T-cell (primary cell): ENCODE results near the gene NRXN2. TPM values are rescaled to one million over a fixed set of nuclear protein-coding genes. Genes with fewer than 3 reads are reported as not detected.

Experiments used
- ATAC-seq, 4 experiments: fragments of 200-7000 bp in 3 of 4; fragments of 150-1000 bp in 1 of 4; cut with Tn5 transposase; replicated peaks in 1 of 4; 1 replicate in 3 of 4; 2 replicates in 1 of 4; pipeline ENCODE4 v1.10.0; 2021; ENCODE audit warnings: moderate library complexity in 3 of 4, mild to moderate bottlenecking in 2 of 4, moderate number of reproducible peaks in 1 of 4
- CTCF ChIA-PET, 2 donors: fragments of 300-600 bp; sonication (Branson Sonifier 250); formaldehyde crosslinking; loops; one replicate each; lab custom pipeline; 2022; ENCODE audit warnings: antibody characterized with exemption in 2 of 2; lab: Charles Lee
- POLR2A ChIA-PET, 2 donors: fragments of 300-600 bp; sonication (Branson Sonifier 250); formaldehyde crosslinking; loops; one replicate each; lab custom pipeline; 2022; ENCODE audit warnings: antibody characterized with exemption in 2 of 2; lab: Charles Lee
- DNase-seq, 35 experiments: peaks; one replicate each; pipeline versions ENCODE4 v3.0.0 to v3.0.0-alpha.2; 2013 to 2023
- H3K27ac ChIP-seq: one replicate; pipeline ENCODE4 v1.5.1; 2013; ENCODE audit warnings: low read length
- H3K27me3 ChIP-seq, 2 experiments: replicated peaks in 1 of 2; 1 replicate in 1 of 2; 2 replicates in 1 of 2; pipeline versions ENCODE4 v1.6.1 to v1.7.0; 2013; ENCODE audit warnings: low read length in 1 of 2, mixed read lengths in 1 of 2; ENCODE audit not compliant: control insufficient read depth in 2 of 2, insufficient read depth in 2 of 2; ENCODE audit errors: extremely low read depth in 1 of 2
- H3K36me3 ChIP-seq, 2 donors: 1 replicate in 1 of 2; 2 replicates in 1 of 2; pipeline versions ENCODE4 v1.6.1 to v1.7.0; 2013; ENCODE audit warnings: low read length in 1 of 2; ENCODE audit not compliant: control insufficient read depth in 2 of 2, insufficient read depth in 1 of 2; ENCODE audit errors: extremely low read depth in 1 of 2
- H3K4me1 ChIP-seq, 2 experiments: 1 replicate in 1 of 2; 2 replicates in 1 of 2; pipeline versions ENCODE4 v1.6.1 to v1.7.0; 2013; ENCODE audit warnings: low read length in 2 of 2, mixed read lengths in 1 of 2; ENCODE audit not compliant: insufficient read depth in 2 of 2, control insufficient read depth in 1 of 2; ENCODE audit errors: extremely low read depth in 1 of 2
- H3K4me3 ChIP-seq, 2 donors: 1 replicate in 1 of 2; 2 replicates in 1 of 2; pipeline versions ENCODE4 v1.5.1 to v1.7.0; 2013; ENCODE audit warnings: mild to moderate bottlenecking in 2 of 2, low read length in 1 of 2, moderate library complexity in 1 of 2; ENCODE audit not compliant: control insufficient read depth in 1 of 2; ENCODE audit errors: extremely low read depth in 1 of 2
- H3K9me3 ChIP-seq: 2 replicates; pipeline ENCODE4 v1.7.0; 2013
- H3K27ac Mint-ChIP-seq, 2 donors: one replicate each; pipeline ENCODE4 v1.8.0; 2020 to 2021; ENCODE audit warnings: mild to moderate bottlenecking in 2 of 2, mixed read lengths in 2 of 2
- H3K27me3 Mint-ChIP-seq, 2 donors: one replicate each; pipeline ENCODE4 v1.8.0; 2021 to 2022; ENCODE audit warnings: mixed read lengths in 2 of 2
- H3K36me3 Mint-ChIP-seq: one replicate; pipeline ENCODE4 v1.8.0; 2021; ENCODE audit warnings: mixed read lengths
- H3K4me1 Mint-ChIP-seq, 3 donors: one replicate each; pipeline ENCODE4 v1.8.0; 2020 to 2022; ENCODE audit warnings: mixed read lengths in 3 of 3, mild to moderate bottlenecking in 1 of 3
- H3K4me3 Mint-ChIP-seq, 3 donors: one replicate each; pipeline ENCODE4 v1.8.0; 2020 to 2022; ENCODE audit warnings: mild to moderate bottlenecking in 3 of 3, mixed read lengths in 3 of 3, moderate library complexity in 3 of 3
- H3K9me3 Mint-ChIP-seq, 3 donors: one replicate each; pipeline ENCODE4 v1.8.0; 2020 to 2022; ENCODE audit warnings: mixed read lengths in 3 of 3
- WGBS: methylation state at CpG from one replicate; pipeline ENCODE4 v1.1.5; 2013; ENCODE audit warnings: missing lambda C conversion rate; ENCODE audit not compliant: insufficient coverage; 5-methylcytosine and 5-hydroxymethylcytosine counted together
- total RNA-seq, 35 experiments: library from RNA in 6 of 35; stranded (reverse) in 6 of 35; fragments of 120-200 nt in 1 of 35; gene quantifications; one replicate each; pipeline versions ENCODE4 v1.2.1 to v1.2.4 and lab custom pipeline; 2013 to 2026

NRXN2 gene
- total RNA-seq, 5 donors from 2014 or later (not counting 1 experiment from before 2014, with no cell fraction given): 0.43 to 0.70 (median 0.47) TPM; not detected in 2

DNA sequence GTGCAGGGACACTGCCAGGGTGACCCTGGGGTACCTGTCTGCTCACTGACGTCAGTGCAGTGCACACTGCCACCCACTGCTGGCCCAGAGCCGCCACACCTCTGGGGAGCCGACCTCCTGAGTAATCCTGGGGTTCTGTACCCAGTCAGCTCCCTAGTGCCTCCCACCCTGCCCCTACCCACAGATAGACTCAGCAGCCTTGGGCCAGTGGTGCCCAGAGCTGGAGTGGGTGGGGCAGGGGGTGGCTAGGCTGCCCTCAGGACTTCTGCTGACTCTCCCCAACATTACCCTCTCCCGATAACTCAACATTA lies 5.8 kb downstream of the NRXN2 start:
- DNase-seq: no peak
- peaks cover 3 to 78% of the 10 kb centered on the region in 2 experiments for H3K27me3 ChIP-seq
- H3K36me3 ChIP-seq: no peaks in the 10 kb centered on the region
- ATAC-seq: no peak
- H3K36me3 Mint-ChIP-seq: no peaks in the 10 kb centered on the region
- H3K4me1 Mint-ChIP-seq: peaks cover 2 to 13% (median 11%) of the 10 kb centered on the region in 3 donors
- peaks cover 52 to 80% of the 10 kb centered on the region in 2 donors for H3K27me3 Mint-ChIP-seq
- no peaks in the 10 kb centered on the region for H3K9me3 ChIP-seq
- no peak overlapping the region for H3K4me3 ChIP-seq
- no peak overlapping the region for H3K27ac ChIP-seq
- WGBS: 100% methylated on average over 1 of the region's 4 CpGs
- H3K4me1 ChIP-seq: peaks cover 0 to 13% of the 10 kb centered on the region in 2 experiments
- ChIA-PET POLR2A (no interaction called here), CTCF (no interaction called here)
- H3K4me3 Mint-ChIP-seq: no peak overlapping the region
- no peak overlapping the region for H3K27ac Mint-ChIP-seq
- no peaks in the 10 kb centered on the region for H3K9me3 Mint-ChIP-seq

DNA sequence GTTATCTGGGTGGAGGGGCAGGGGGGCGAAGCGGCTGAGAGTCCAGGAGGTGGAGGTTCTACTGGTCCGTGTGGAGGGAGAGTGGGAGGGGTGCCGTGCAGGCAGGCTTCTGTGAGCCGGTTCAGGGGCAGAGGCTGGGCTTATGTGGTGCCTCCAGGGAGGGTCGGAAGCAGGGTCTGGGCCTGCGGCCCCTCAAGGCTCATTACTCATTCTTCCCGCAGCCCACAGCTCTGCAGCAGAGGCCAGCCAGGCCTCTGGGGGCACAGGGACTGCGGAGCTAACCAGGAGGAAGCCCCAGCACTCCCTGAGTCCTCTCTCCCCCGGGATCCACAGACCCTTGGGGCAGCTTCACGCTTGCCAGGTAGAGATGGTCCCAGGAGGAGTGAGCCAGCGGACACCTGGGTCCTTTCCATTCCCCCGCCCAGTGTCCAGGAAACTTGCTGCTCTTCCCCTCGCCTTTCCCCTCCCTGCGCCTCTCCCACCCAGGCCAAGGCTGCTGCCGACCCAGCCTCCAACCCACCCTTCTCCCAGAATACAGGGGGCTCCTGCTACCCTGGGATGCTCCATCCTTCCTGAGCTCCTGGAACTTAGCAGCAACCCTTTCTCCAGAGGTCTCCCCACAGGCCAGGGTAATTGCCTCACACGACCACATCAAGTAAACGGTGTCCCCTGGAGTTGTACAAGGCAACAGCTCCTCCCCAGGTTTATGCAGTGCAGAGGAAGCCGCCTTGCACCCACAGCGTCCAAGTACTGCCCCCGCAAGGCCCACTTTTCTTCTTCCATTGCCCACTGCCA lies 6.3 kb downstream of the NRXN2 start:
- Histone ChIP-seq H3K9me3 (no peaks in the 10 kb centered on the region), H3K36me3 (no peaks in the 10 kb centered on the region), H3K27me3 (peaks cover 3 to 78% of the 10 kb centered on the region in 2 experiments), H3K4me1 (peaks cover 0 to 18% of the 10 kb centered on the region in 2 experiments), H3K27ac (no peak overlapping the region), H3K4me3 (no peak overlapping the region)
- H3K36me3 Mint-ChIP-seq: no peaks in the 10 kb centered on the region
- H3K27me3 Mint-ChIP-seq: peaks cover 54 to 81% of the 10 kb centered on the region in 2 donors
- WGBS: 53% methylated on average over 21 of the region's 21 CpGs
- H3K4me1 Mint-ChIP-seq: peaks cover 8 to 19% (median 16%) of the 10 kb centered on the region in 3 donors
- POLR2A ChIA-PET: no interaction called here
- ATAC-seq (no peak), DNase-seq (no peak)
- CTCF ChIA-PET: interaction anchor here in 1 of 2 donors (1.4 kb wide), 1 partner anchor 12 kb away, joined by 3 read pairs; no protein-coding TSS in a partner anchor
- no peaks in the 10 kb centered on the region for H3K9me3 Mint-ChIP-seq
- H3K27ac Mint-ChIP-seq: no peak overlapping the region
- no peak overlapping the region for H3K4me3 Mint-ChIP-seq

DNA sequence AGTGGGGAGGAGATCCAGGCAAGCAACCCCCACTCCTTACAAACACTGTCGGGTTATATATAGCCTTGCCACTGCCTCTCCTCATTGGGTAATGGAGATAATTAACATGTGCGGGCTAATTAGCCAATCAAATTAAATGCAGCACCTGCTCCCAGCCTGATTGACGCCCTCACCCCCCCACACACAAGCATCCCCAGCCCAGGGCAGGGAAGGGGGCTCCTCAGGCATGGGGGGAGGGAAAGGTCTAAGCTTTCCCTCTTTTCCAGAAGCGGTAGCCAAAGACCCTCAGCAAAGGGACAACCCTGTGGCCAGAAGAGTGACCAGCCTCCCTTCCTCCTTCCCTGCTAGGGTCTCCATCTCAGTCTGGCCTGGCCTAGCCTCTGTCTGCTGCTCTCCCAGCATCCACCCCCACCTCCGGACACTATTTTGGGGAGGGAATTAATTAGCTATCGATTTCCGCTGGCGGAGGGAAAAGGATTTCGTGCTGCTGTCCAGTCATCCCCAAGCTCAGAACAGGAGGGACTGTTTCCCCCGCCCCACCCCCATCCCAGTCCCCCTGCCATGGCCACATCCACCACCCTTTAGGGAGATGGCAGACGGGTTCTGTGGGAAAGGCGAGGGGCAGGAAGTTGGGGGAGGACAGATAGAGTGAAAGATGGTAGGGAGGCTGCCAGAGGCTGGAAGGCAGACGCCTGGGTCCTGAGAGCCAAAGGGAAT lies 7.1 kb downstream of the NRXN2 start:
- Mint-ChIP-seq H3K4me3 (no peak overlapping the region), H3K27me3 (peaks cover 57 to 83% of the 10 kb centered on the region in 2 donors), H3K4me1 (peaks cover 10 to 23% (median 19%) of the 10 kb centered on the region in 3 donors), H3K9me3 (no peaks in the 10 kb centered on the region), H3K36me3 (no peaks in the 10 kb centered on the region), H3K27ac (no peak overlapping the region)
- ChIA-PET CTCF (interaction anchor here in 1 of 2 donors (1.4 kb wide), 1 partner anchor 11 kb away, joined by 3 read pairs; no protein-coding TSS in a partner anchor), POLR2A (no interaction called here)
- WGBS: 5% methylated on average over 2 of the region's 13 CpGs
- H3K27me3 ChIP-seq: peaks cover 3 to 78% of the 10 kb centered on the region in 2 experiments
- peaks cover 0 to 22% of the 10 kb centered on the region in 2 experiments for H3K4me1 ChIP-seq
- no peak overlapping the region for H3K27ac ChIP-seq
- no peak overlapping the region for H3K4me3 ChIP-seq
- DNase-seq (no peak), ATAC-seq (no peak)
- no peaks in the 10 kb centered on the region for H3K36me3 ChIP-seq
- H3K9me3 ChIP-seq: no peaks in the 10 kb centered on the region

DNA sequence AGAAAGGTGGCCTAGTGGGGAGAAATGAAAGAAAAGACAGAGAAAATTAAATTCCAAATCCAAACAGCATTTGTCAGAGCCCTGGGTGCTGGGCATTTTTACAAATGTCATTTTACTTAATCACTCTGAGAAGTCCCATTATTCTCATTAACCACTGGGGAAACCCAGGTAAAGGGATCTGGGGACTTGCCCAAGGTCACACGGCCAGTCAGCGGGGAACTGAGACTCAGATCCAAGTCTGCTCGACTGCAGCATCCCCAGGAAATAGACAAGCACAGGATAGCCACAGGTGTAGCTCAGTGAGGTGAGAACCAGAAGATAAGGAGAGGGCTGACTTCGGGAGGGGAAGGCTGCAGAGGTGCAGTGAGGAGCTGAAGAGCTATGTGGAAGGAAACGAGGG lies 7.9 kb downstream of the NRXN2 start:
- Histone ChIP-seq H3K27me3 (peaks cover 8 to 79% of the 10 kb centered on the region in 2 experiments), H3K27ac (no peak overlapping the region), H3K4me3 (no peak overlapping the region), H3K9me3 (no peaks in the 10 kb centered on the region), H3K4me1 (peaks cover 0 to 22% of the 10 kb centered on the region in 2 experiments), H3K36me3 (no peaks in the 10 kb centered on the region)
- ChIA-PET CTCF (interaction anchor here in 1 of 2 donors (1.4 kb wide), 1 partner anchor 10 kb away, joined by 3 read pairs; no protein-coding TSS in a partner anchor), POLR2A (interaction anchor here in 1 of 2 donors (0.5 kb wide), 1 partner anchor 13 kb away, joined by 5 read pairs; no protein-coding TSS in a partner anchor)
- DNase-seq (no peak), ATAC-seq (no peak)
- H3K4me3 Mint-ChIP-seq: peak overlapping the region in 2 of 3 donors; percentile 7 to 65
- 48% methylated on average over 3 of the region's 5 CpGs for WGBS
- H3K4me1 Mint-ChIP-seq: peaks cover 13 to 25% (median 19%) of the 10 kb centered on the region in 3 donors
- H3K27me3 Mint-ChIP-seq: peaks cover 60 to 83% of the 10 kb centered on the region in 2 donors
- H3K9me3 Mint-ChIP-seq: no peaks in the 10 kb centered on the region
- H3K36me3 Mint-ChIP-seq: no peaks in the 10 kb centered on the region
- peak overlapping the region in 1 of 2 donors; percentile 60 for H3K27ac Mint-ChIP-seq

DNA sequence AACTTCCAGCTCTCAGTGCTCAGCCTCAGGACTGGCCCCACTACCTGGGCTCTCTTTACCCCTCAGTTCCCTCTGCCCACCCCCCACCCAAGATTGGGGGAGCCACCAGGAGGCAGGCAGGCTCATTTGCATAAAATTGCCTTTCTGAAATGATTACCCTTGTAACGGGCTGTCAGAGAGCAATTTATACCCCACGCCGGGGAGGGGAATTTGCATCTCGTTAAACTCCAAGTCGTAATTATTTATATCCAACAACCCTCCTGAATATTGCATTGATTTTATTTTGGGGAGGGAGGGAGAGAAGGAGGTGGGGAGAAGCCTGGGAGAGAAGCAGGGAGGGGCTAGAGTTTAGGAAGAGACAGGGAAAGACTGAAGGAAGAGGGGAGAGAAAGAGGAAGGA lies 8.3 kb downstream of the NRXN2 start:
- CTCF ChIA-PET: no interaction called here
- ATAC-seq (no peak), DNase-seq (no peak)
- Mint-ChIP-seq H3K27ac (peak overlapping the region in 1 of 2 donors; percentile 60), H3K4me3 (peak overlapping the region in 2 of 3 donors; percentile 21 to 65), H3K27me3 (peaks cover 65 to 83% of the 10 kb centered on the region in 2 donors), H3K9me3 (no peaks in the 10 kb centered on the region), H3K36me3 (no peaks in the 10 kb centered on the region), H3K4me1 (peaks cover 13 to 25% (median 19%) of the 10 kb centered on the region in 3 donors)
- Histone ChIP-seq H3K36me3 (no peaks in the 10 kb centered on the region), H3K27me3 (peaks cover 8 to 82% of the 10 kb centered on the region in 2 experiments), H3K4me3 (no peak overlapping the region), H3K4me1 (peaks cover 0 to 22% of the 10 kb centered on the region in 2 experiments), H3K9me3 (no peaks in the 10 kb centered on the region), H3K27ac (no peak overlapping the region)
- WGBS: no CpG with 5 or more reads among the region's 5 CpGs
- POLR2A ChIA-PET: interaction anchor here in 1 of 2 donors (0.5 kb wide), 1 partner anchor 12 kb away, joined by 5 read pairs; no protein-coding TSS in a partner anchor

DNA sequence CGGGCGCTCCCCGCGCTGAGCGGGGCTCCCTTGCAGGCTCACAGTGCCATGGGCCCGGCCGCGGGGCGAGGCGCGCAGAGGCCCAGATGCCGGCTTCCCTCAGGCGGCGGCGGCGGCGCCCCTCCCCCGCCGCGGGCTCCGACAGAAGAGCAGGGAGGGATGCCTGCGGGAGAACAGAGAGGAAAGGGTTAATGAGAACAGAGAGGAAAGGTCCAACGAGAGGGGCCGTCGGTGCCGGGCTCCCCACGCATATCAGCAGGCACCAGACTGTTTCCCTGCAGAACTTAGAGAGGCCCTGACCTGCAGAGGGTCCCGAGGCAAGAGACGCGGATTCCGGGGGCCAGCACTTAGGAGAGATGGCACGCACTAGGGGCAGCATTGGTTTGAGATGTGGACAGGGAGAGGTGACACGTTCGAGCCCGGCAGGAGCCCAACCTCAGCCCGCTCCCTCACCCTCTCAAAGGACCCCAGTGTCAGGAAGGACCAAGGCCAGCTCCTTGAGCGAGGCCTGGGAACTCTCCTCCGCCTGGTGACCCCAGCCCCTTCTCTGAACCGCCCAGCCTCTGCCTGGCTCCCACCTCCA lies 9.1 kb downstream of the NRXN2 start:
- H3K9me3 ChIP-seq: no peaks in the 10 kb centered on the region
- H3K4me3 ChIP-seq: no peak overlapping the region
- no peak overlapping the region for H3K27ac Mint-ChIP-seq
- H3K27ac ChIP-seq: no peak overlapping the region
- peaks cover 0 to 22% of the 10 kb centered on the region in 2 experiments for H3K4me1 ChIP-seq
- ChIA-PET POLR2A (no interaction called here), CTCF (no interaction called here)
- peaks cover 13 to 25% (median 19%) of the 10 kb centered on the region in 3 donors for H3K4me1 Mint-ChIP-seq
- H3K4me3 Mint-ChIP-seq: peak overlapping the region in 2 of 3 donors; percentile 24 to 65
- H3K36me3 ChIP-seq: no peaks in the 10 kb centered on the region
- H3K27me3 Mint-ChIP-seq: peaks cover 65 to 81% of the 10 kb centered on the region in 2 donors
- ATAC-seq (peak in 1 of 4 experiments; percentile 7), DNase-seq (no peak)
- 12% methylated on average over 35 of the region's 39 CpGs for WGBS
- no peaks in the 10 kb centered on the region for H3K36me3 Mint-ChIP-seq
- H3K27me3 ChIP-seq: peaks cover 8 to 79% of the 10 kb centered on the region in 2 experiments
- H3K9me3 Mint-ChIP-seq: no peaks in the 10 kb centered on the region
